Stimulated activated CD4-positive, alpha-beta T cell treated with anti-CD3 and anti-CD28 coated beads, TNF-alpha, amount 100 ng/mL, for 4 hours (primary cell): ENCODE results near the gene FBXL13.
"Not testable (repeated sequence)": the region's sequence is repeated elsewhere in the genome, so short reads cannot be mapped to it uniquely, and the experiment has no call there.

ENCODE experiments used
- DNase-seq, 3 experiments: peaks; one replicate each; pipeline ENCODE4 v3.0.0-alpha.2; 2020; ENCODE audit warnings: low read depth in 3 of 3

FBXL13 gene

GRCh38 chr7:103079836-103080235, 5.2 kb upstream of the FBXL13 start:
- no peak for DNase-seq

- DNase-seq: not testable (repeated sequence)
Observed at GRCh38 chr7:103078226-103078625, 3.6 kb upstream of the FBXL13 start.

- DNase-seq: no peak
Observed at GRCh38 chr7:103077318-103077717, 2.7 kb upstream of the FBXL13 start.

- DNase-seq: no peak
Observed at GRCh38 chr7:103076764-103077163, 2.2 kb upstream of the FBXL13 start.

- DNase-seq: peak; percentile 60 to 76 (median 69)
Observed at GRCh38 chr7:103075337-103075918, 832 bp upstream of the FBXL13 start.

- no peak for DNase-seq
Observed at GRCh38 chr7:103073989-103074518, 542 bp downstream of the FBXL13 start.

GRCh38 chr7:103071000-103071399, 3.6 kb downstream of the FBXL13 start:
- no peak for DNase-seq

- no peak for DNase-seq
Observed at GRCh38 chr7:103068414-103069403, 5.9 kb downstream of the FBXL13 start.

- DNase-seq: no peak
Observed at GRCh38 chr7:103065667-103066066, 8.9 kb downstream of the FBXL13 start.

GRCh38 chr7:103063895-103064294, 10.7 kb downstream of the FBXL13 start:
- no peak for DNase-seq

- no peak for DNase-seq
Observed at GRCh38 chr7:103059471-103059870, 15.1 kb downstream of the FBXL13 start.

- no peak for DNase-seq
Observed at GRCh38 chr7:103058122-103058521, 16.5 kb downstream of the FBXL13 start.

- not testable (repeated sequence) for DNase-seq
Observed at GRCh38 chr7:103056006-103056405, 18.6 kb downstream of the FBXL13 start.

GRCh38 chr7:103051519-103051918, 23.1 kb downstream of the FBXL13 start:
- no peak for DNase-seq

- DNase-seq: no peak
Observed at GRCh38 chr7:103048833-103049232, 25.8 kb downstream of the FBXL13 start.

- not testable (repeated sequence) for DNase-seq
Observed at GRCh38 chr7:103041815-103042214, 32.8 kb downstream of the FBXL13 start.

GRCh38 chr7:103037823-103038739, 36.5 kb downstream of the FBXL13 start:
- DNase-seq: not testable (repeated sequence)

- DNase-seq: no peak
Observed at GRCh38 chr7:103037476-103037822, 37.1 kb downstream of the FBXL13 start.

- DNase-seq: not testable (repeated sequence)
Observed at GRCh38 chr7:103034318-103034717, 40.3 kb downstream of the FBXL13 start.

- DNase-seq: no peak
Observed at GRCh38 chr7:103031781-103032180, 42.8 kb downstream of the FBXL13 start.

- DNase-seq: no peak
Observed at GRCh38 chr7:103031024-103031423, 43.6 kb downstream of the FBXL13 start.

- no peak for DNase-seq
Observed at GRCh38 chr7:103025341-103025740, 49.3 kb downstream of the FBXL13 start.
